ENCODE measurements around the gene ZPBP2.
"Not testable (repeated sequence)": the region's sequence is repeated elsewhere in the genome, so short reads cannot be mapped to it uniquely, and the experiment has no call there.

ZPBP2 gene

DNA sequence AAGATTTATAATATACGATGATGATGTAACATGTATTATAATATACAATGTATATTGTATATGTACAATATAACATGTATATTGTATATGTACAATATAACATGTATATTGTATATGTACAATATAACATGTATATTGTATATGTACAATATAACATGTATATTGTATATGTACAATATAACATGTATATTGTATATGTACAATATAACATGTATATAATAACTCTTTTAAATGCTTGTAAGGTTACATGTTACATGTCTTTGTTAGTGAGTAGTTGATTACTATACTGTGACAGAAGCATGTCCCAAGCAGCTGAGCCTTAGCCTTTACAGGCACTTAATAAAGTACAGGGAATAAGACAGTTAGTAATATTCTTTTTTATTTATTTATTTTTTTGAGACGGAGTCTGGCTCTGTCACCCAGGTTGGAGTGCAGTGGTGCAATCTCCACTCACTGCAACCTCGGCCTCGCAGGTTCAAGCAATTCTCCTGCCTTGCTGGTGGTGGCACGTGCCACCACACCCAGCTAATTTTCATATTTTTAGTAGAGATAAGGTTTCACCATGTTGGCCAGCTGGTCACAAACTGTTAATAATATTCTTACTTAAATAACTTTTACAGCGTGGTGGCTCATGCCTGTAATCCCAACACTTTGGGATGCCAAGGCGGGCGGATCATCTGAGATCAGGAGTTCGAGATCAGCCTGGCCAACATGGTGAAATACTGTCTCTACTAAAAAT is 11.9 kb upstream of the ZPBP2 start:
- not testable (repeated sequence) for DNase-seq

DNA sequence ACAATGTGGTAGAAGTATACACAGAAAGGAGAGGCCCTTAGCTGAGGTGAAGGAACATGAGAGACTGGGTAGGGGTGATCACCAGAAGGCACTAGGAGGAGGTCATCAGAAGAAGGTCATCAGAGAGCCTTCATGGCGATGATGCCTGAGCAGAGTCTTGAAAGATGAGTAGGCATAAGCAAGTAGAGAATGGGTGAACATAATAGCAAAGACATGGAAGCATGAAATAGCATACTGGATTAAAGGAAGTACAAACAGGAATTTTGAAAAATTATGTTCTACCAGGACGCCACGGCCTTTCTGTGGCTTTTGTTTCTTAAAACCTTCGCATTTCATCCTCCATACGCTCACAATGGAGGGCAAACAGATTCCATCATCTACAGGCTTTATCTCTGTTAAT is 6.8 kb upstream of the ZPBP2 start:
- DNase-seq = no peak

DNA sequence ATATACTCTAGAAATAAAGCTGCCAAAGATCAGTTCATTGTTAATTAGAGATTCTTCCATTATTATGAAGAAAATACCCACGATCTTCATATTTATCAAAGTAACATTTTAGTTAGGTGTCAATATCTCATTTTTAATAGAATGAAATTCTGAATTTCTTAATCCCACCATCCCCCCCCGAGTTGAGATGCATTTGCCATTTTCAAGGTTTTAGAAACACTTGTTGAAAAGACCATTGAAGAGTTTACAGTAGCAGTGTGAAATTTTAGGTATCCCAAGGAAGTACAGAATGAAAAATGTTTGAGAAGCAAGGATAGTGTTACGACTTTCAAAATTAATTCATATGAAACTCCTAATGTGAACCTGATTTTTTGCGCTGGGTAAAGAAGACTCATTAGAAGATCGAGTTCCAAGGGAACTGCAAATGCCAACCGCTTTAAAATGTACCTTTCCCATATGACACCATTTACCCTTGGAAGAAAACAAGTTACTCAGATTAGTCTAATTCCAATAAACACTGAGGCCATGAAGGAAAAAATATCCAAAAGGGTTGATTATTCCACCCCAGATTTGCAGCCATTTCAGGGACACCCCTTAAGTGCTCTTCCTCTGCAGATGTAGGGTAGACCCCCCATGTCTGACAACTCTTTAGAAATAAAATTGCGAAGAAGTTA is 4.6 kb upstream of the ZPBP2 start:
- DNase-seq = no peak

DNA sequence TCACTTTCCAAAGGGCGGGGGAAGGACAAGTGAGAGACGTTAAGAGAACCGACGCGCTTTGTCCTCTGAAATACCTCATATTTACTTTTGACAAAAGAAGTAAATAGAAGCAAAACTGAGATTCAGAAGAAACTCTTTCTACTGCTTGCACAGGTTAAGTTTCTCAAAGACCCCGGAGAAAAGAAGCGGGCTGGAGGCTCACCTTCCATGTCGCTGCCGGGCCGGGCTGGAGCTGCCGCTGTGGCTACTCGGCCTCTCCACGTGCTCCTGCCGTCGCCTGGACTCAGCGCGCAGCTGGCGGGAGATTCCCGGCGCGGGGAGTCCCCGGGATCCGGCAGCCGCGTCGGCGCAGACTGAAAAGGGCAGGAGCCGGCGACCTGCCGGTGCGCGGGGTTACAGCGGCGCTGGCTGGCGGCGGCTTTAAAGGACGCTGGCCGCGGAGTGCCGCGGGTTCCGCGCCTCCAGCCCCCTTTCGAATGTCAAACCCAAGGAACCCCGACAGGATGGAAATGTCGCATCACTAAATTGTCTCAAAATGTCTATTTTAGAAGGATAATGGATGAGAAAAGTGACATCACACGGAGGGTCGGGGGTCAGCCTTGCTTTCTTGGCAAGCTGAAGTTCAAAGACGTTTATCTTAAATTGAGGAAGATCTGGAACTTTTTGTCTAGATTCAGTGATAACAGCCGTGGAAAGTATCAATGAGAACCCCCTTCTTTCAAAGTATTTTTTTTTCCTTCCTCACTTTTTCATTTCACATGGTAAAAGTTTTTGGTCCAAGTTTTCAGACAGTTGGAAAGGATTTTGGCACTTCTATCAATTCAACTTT is 3.9 kb upstream of the ZPBP2 start, which contains the start of gene IKZF3:
TSS of gene IKZF3 (minus strand) at position 395 of the 829 bp plus-strand sequence. CDS start at position 209, 186 bp downstream.
- peak; percentile 13 for DNase-seq

- DNase-seq = no peak
These were observed 1.8 kb upstream of the ZPBP2 start for GRCh38 chr17:39866013-39866730.

DNA sequence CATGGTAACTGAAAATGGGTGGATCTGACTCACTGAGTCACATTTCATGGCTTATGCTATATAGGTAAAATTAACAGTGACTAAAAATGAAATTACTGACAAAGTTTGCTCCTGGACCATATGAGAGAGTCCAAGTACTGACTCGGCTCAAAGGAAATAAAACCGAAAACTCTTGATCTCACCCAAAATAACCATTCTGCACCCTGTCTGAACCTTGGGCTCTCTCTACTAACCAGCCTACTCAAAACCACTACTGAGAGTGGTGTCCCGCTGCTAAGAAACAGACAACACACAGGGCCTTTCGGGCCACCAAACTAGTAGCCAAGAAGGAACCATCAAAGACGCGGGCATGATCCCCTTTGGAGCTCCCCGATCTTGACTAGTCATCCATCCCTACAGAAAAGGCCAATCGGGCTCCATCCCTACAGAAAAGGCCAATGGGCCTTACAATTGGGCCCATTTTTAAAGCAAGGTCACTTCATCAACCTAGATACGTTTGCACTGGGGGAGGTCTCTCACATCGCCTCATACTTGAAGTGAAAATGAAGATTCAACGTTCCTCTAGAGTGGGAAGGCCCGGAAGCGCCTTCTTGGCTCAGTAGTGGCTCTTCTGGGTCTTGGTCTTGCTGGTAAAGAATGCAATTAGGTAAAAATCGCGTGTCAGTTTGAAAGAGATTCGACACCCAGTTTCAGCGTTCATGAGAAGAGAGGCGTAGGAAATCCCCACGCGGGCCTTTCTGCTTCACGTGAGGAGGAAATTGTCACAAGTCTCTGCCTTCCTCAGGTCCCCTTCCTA is 720 bp upstream of the ZPBP2 start:
- DNase-seq = no peak

DNA sequence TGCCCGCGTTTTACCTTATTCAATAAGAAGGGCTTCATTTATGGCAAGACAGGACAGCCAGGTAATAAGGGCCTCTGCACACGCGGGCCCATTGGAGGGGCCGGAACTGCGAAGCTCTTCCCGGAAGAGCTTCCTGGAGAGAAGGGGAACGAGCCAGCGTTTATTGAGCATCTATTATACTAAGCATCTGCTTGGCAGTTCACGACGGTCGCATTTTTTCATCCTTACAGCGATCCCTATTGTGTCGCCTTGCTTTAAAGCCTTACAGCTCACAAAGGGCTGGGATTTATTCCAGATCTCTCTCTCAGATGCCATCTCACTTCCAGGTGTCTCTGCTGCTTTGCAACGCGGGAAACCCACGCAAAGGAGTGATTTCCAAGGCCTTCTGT is 546 bp downstream of the ZPBP2 start:
- DNase-seq = no peak

DNA sequence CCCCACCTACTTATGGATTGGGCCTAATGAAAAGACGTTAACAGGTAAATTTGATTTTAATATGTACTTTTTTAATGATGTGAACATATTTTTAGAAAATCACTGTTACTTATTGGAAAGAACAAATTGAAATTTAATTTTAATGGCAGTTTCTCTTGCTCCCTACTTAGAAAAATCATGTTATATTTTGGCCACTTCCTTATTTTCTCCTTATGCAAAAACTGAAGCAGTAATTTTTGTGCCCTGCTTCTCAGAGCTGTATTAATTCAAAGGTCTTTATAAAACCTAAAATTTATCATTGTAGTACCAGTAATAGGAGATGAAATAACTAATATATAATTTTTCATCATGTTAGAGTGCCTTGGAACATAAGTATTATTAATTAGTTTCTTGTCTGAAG is 2.8 kb downstream of the ZPBP2 start:
- no peak for DNase-seq

DNA sequence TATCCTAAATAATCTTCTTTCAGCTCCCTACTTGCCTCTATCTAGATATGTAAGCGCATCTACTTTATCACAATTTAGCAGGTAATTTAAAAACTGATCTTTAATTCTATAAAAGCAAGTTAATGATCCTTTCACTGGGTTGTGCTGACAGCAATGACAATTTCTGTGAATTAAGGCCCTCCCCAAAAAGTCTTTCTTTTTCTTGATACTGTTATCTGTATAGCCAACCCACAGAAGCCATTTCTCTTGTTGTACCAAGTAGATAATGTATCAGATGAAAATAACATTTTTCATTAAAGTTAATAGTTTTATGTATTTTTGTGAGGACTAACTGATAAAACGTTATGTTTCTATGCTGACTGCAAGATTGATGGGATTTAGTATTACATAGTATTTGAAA is 3.8 kb downstream of the ZPBP2 start:
- DNase-seq = no peak

- peak; percentile 42 for DNase-seq
These were observed 4.7 kb downstream of the ZPBP2 start for GRCh38 chr17:39872751-39873150.

DNA sequence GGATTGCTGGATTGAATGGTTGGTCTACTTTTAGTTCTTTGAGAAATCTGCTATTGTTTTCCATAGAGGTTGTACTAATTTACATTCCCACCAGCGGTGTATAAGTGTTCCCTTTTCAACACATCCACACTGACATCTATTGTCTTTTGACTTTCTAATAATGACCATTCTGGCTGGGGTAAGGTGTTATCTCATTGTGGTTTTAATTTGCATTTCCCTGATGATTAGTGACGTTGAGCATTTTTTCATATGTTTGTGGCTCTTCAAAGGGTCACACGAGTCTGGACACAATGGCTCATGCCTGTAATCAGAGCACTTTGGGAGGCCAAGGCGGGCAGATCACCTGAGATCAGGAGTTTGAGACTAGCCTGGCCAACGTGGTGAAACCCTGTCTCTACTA is 18.1 kb downstream of the ZPBP2 start:
- DNase-seq = not testable (repeated sequence)

DNA sequence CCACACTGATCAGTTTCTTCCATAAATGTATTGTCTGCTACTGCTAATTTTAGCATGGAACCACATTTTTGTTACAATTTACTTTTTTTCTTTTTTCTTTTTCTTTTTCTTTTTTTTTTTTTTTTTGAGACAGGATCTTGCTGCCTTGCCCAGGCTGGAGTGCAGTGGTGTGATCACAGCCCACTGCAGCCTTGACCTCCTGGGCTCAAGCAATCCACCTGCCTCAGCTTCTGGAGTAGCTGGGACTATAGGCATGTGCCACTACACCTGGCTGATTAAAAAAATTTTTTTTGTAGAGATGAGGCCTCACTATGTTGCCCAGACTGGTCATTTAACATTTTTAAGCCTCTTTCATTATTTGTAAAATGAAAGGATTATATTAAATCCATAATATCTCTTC is 19.1 kb downstream of the ZPBP2 start:
- no peak for DNase-seq

- DNase-seq = no peak
These were observed 21.2 kb downstream of the ZPBP2 start for GRCh38 chr17:39889200-39889599.

DNA sequence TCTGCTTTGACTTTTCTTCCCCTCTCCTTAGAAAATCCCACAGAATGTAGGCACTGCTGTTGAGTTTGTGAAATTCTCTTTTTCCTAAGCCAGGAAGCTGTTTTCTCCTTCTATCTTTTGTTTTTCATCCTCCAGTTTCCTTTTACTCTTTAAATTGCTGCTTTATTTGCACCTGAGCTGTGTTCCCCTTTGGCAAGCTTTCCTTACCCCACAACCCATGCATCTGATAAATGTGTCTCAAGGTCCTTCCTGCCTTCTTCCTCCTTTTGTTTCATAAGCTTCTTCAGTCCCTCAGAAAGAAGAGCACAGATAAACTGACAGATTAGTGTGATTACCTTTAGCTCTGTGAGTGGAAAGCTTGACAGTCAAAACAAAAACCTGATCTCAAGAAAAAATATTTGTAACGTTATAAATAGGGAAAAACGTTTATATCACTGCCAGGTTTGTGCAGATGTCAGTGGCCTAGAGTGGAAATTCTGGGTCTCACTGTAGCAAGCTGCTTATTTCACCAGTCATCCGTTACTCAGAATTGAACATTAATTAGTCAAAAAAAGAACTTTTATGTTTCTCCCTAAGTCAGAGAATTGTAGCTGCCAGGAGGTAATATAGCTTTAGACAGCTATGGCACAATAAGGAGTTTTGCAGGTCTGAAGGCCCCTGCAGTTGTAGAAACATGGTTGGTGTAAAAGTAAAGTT is 26.8 kb downstream of the ZPBP2 start:
- DNase-seq = no peak

DNA sequence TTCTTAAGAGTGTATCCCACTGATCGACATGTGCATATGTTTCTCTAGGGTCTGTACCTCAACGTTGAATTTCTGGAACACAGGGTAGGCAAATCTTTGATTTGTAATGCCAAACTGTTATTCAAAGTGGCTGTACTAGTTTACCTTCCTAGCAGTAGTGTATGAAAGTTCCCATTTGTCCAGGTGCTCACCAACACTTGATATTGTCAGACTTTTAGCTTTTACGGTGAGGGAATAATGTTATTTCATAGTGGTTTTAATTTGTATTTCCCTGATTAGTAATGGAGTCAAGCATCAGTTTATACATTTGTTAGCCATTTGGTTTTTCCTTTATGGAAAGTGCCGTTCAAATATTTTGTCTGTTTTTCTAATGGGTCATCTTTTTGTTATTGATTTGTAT is 30.1 kb downstream of the ZPBP2 start:
- DNase-seq = no peak

- DNase-seq = no peak
These were observed 31.2 kb downstream of the ZPBP2 start for GRCh38 chr17:39899215-39899614.

GRCh38 chr17:39902027-39902426 is 34.0 kb downstream of the ZPBP2 start:
- not testable (repeated sequence) for DNase-seq

- DNase-seq = peak; percentile 63
These were observed 35.3 kb downstream of the ZPBP2 start for GRCh38 chr17:39903158-39903884.

- no peak for DNase-seq
These were observed 36.9 kb downstream of the ZPBP2 start for GRCh38 chr17:39904990-39905288.

DNA sequence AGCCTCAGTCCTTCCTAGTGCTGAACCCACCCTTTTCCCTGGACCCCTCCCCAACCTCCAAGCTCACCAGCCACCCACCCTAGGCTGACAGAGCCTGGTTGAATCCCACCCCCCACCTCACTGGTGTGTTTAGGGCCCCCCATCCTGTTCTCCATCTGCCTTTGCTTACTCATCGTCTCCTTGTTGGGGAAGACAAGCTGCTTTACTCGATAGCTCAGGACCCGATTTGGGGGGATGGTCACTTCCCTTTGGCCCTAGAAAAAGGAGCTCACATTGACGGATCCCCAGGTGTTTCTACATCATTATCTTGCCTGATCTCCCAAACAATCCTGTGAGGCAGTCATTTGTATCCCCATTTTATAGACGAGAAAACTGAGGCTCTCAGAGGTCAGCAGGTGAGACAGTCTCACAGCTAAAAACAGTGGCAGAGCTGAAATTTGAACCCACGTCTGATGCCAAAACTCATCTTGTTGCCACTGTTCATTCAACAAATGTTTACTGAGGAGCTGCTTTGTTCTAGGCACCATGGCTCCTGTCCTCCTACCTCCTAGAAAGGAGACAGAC is 40.9 kb downstream of the ZPBP2 start:
- DNase-seq = no peak

- DNase-seq = no peak
These were observed 46.0 kb downstream of the ZPBP2 start for GRCh38 chr17:39913989-39914388.
